Hematopoietic multipotent progenitor cell (in vitro differentiated cells): Measurements from ENCODE around the gene NR4A2. TPM values are rescaled to one million over a fixed set of nuclear protein-coding genes. Genes with fewer than 3 reads are reported as not detected.

Experiments used
- total RNA-seq: library from RNA; depleted of rRNA; stranded (reverse); fragments of >200 nt; gene quantifications from one replicate; pipeline ENCODE4 v1.2.3, GENCODE V29; 2012

Gene NR4A2
- total RNA-seq, 1 donor, result 6.7 TPM

Other genes starting within 250 kb of the NR4A2 start
- gene GPD2, start 103.7 kb upstream of the NR4A2 start, total RNA-seq, result 17.2 TPM